Measurements from ENCODE around the gene C19orf81. TPM values are rescaled to one million over a fixed set of nuclear protein-coding genes. Genes with fewer than 3 reads are reported as not detected.

The C19orf81 gene
- total RNA-seq, 1 experiment from 2014 or later = 14.5 TPM

DNA sequence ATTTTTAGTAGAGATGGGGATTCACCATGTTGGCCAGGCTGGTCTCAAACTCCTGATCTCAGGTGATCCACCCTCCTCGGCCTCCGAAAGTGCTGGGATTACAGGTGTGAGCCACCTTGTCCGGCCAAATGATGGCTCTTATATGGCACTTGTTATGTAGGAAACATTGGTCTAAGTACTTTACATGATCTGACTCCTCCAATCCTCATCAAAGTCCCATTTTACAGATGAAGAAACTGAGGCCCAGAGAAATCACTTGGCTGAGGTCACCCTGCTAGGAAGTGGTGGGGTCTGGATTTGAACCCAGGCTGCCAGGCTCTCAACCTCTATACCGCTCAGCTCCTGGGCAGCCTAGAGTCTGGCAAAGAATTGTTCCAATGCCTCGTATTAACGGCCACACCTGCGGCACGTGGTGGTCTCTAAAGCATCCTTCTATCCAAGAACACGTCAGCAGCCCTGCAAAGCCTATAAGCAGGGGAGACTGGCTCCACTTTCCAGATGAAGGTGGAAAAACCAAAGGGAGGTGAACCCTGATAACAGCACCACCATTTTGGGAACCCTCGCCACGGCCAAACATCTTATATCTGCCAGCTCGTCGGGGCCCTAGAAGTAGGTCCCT, 52.2 kb downstream of the C19orf81 start:
- no peak overlapping the region for H3K4me2 ChIP-seq (ENCODE audit: low read length)
- H3K9ac ChIP-seq (ENCODE audit: low read length) = no peak overlapping the region
- BruUV-seq (replicated peaks) = no TSS peak
- no peak overlapping the region for H2AFZ ChIP-seq (ENCODE audit: low read depth, low read length, poor library complexity, severe bottlenecking)
- RAD21 ChIA-PET (ENCODE audit: low non-redundant PET in 1 of 2, low total read pairs in 2 of 2, uncharacterized antibody in 2 of 2, unreplicated experiment in 2 of 2) = no interaction called here
- POLR2A ChIA-PET = no interaction called here
- intact Hi-C loops (cut with micrococcal nuclease) = loop anchor here (10.0 kb wide), 1 partner anchor 337 kb away; the partner anchor contains the start of gene NAPSA
- H3K27ac ChIP-seq (ENCODE audit: low read depth, low read length) = no peak overlapping the region
- H4K20me1 ChIP-seq (ENCODE audit: insufficient read depth) = no peaks in the 10 kb centered on the region
- H3K4me3 ChIP-seq (replicated peaks in 1 of 2; ENCODE audit: low read depth in 1 of 2, low read length in 2 of 2) = no peak overlapping the region
- no peaks in the 10 kb centered on the region for H3K36me3 ChIP-seq (ENCODE audit: control insufficient read depth in 1 of 2, insufficient read depth in 2 of 2, low read length in 2 of 2)
- peaks cover 28% of the 10 kb centered on the region; the same call in 1 of the 2 replicates for H3K27me3 ChIP-seq (ENCODE audit: insufficient read depth, low read length)
- DNase-seq (ENCODE audit: low read depth, low spot score) = no peak
- CTCF ChIA-PET = interaction anchor here (1.3 kb wide), 1 partner anchor 82 kb away, joined by 5 read pairs; no protein-coding TSS in a partner anchor
- H3K79me2 ChIP-seq (ENCODE audit: insufficient read depth, low read length) = no peaks in the 10 kb centered on the region
- H3K9me3 ChIP-seq (ENCODE audit: control insufficient read depth in 1 of 2, insufficient read depth in 1 of 2, low read depth in 1 of 2, low read length in 2 of 2) = no peaks in the 10 kb centered on the region
- no peak for TF ChIP-seq EGR1 (IDR thresholded peaks at IDR 0.05; ENCODE audit: low read depth)
- TF ChIP-seq, protein P1, sequence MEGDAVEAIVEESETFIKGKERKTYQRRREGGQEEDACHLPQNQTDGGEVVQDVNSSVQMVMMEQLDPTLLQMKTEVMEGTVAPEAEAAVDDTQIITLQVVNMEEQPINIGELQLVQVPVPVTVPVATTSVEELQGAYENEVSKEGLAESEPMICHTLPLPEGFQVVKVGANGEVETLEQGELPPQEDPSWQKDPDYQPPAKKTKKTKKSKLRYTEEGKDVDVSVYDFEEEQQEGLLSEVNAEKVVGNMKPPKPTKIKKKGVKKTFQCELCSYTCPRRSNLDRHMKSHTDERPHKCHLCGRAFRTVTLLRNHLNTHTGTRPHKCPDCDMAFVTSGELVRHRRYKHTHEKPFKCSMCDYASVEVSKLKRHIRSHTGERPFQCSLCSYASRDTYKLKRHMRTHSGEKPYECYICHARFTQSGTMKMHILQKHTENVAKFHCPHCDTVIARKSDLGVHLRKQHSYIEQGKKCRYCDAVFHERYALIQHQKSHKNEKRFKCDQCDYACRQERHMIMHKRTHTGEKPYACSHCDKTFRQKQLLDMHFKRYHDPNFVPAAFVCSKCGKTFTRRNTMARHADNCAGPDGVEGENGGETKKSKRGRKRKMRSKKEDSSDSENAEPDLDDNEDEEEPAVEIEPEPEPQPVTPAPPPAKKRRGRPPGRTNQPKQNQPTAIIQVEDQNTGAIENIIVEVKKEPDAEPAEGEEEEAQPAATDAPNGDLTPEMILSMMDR (IDR thresholded peaks at IDR 0.05 in 2 of 3, conservative IDR thresholded peaks at IDR 0.05 in 1 of 3; ENCODE audit: borderline replicate concordance in 1 of 3, insufficient read depth in 1 of 3, low read depth in 2 of 3, low read length in 2 of 3) = no peak
- TF ChIP-seq ZNF274 (IDR thresholded peaks at IDR 0.05; ENCODE audit: low read depth, low read length) = no peak
- no peak for TF ChIP-seq POLR2AphosphoS5 (IDR thresholded peaks at IDR 0.05; ENCODE audit: low read depth, low read length)
- TF ChIP-seq, protein P2, sequence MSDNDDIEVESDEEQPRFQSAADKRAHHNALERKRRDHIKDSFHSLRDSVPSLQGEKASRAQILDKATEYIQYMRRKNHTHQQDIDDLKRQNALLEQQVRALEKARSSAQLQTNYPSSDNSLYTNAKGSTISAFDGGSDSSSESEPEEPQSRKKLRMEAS (IDR thresholded peaks at IDR 0.05) = no peak
- no peak for TF ChIP-seq CBX3 (IDR thresholded peaks at IDR 0.05; ENCODE audit: low read depth)
- no peak for TF ChIP-seq EZH2 (IDR thresholded peaks at IDR 0.05)
- TF ChIP-seq YY1 (IDR thresholded peaks at IDR 0.05; ENCODE audit: extremely low read depth, insufficient replicate concordance, low read depth, low read length) = no peak
- no peak for TF ChIP-seq SIN3A (IDR thresholded peaks at IDR 0.05; ENCODE audit: low read depth)
- TF ChIP-seq ELF1 (IDR thresholded peaks at IDR 0.05; ENCODE audit: borderline replicate concordance, low read depth) = no peak
- TF ChIP-seq TCF7L2 (IDR thresholded peaks at IDR 0.05; ENCODE audit: borderline replicate concordance, extremely low read depth, insufficient read depth, insufficient read length) = no peak
- TF ChIP-seq RAD21 (IDR thresholded peaks at IDR 0.05; ENCODE audit: low read depth) = no peak
- ATAC-seq = no peak
- 0 out of 4 replicates have a peak, but pooled peaks cover 0 to 2% of the 10 kb centered on the region in 2 experiments for H3K4me1 ChIP-seq (ENCODE audit: control insufficient read depth in 1 of 2, insufficient read depth in 2 of 2, low read length in 2 of 2)
- H3K9me2 ChIP-seq (ENCODE audit: insufficient read depth) = no peaks in the 10 kb centered on the region

All from HCT116 (cell line).